AG09319 (cell line): ENCODE data around the gene PFKP.

ENCODE experiments used
- DNase-seq: peaks from one replicate; pipeline ENCODE4 v3.0.0-alpha.2; 2010; ENCODE audit warnings: low read depth; ENCODE audit errors: extremely low read depth
- TF ChIP-seq, protein P1 (sequence below): IDR thresholded peaks from 2 replicates; pipeline ENCODE4 v1.5.1; 2011; ENCODE audit warnings: low read depth, mild to moderate bottlenecking, inconsistent platforms, low read length, moderate library complexity

The PFKP gene

DNA sequence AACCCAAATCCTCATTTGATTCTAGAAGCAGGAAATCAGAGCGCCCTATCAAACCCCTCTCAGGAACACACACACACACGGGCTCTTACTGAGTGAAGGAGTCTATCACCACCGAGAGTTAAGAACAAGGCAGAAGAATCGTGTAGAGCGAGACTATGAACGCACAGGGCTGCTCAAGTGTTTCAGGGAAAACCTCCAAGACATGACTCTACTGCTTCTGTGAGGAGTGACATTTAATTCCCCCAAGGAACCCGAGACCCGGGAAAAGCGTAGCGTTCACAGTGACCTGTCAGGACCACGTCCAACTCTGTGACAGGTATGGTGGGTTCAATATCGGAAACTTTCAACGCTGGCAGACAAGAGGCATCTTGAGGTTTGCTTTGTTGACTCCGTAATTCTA lies 83.6 kb downstream of the PFKP start:
- TF ChIP-seq, protein P1, sequence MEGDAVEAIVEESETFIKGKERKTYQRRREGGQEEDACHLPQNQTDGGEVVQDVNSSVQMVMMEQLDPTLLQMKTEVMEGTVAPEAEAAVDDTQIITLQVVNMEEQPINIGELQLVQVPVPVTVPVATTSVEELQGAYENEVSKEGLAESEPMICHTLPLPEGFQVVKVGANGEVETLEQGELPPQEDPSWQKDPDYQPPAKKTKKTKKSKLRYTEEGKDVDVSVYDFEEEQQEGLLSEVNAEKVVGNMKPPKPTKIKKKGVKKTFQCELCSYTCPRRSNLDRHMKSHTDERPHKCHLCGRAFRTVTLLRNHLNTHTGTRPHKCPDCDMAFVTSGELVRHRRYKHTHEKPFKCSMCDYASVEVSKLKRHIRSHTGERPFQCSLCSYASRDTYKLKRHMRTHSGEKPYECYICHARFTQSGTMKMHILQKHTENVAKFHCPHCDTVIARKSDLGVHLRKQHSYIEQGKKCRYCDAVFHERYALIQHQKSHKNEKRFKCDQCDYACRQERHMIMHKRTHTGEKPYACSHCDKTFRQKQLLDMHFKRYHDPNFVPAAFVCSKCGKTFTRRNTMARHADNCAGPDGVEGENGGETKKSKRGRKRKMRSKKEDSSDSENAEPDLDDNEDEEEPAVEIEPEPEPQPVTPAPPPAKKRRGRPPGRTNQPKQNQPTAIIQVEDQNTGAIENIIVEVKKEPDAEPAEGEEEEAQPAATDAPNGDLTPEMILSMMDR, result no peak

DNA sequence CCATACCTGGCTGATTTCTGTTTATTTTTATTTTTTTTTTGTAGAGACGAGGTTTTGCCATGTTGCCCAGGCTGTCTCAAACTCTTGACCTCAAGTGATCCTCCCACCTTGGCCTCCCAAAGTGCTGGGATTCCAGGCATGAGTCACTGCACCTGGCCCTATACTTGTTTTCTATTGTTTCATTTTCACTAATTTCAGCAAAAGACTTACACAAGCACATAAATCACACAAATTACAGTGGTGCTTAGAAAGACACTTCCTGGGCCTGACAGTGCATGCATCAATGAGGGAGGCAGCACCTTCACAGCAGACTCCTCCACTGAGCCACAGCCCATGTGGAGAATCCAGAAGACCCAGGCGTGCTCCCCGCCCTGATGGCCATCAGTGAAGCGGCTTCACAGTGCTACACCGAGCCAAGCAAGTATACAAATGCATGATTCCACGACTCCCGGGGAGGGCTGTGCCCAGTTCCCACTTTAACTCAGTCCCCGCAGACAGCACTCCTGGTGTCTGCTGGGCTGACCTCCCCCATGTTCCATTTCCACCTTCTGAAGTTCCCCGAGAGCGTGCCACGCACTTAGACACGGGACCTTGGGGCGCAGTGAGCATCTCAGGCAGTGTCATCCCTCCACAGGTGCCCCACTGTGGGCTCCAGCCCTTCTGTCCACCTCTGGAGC lies 84.7 kb downstream of the PFKP start:
- DNase-seq, result no peak
- TF ChIP-seq, protein P1, result no peak

More for the DNA sequence above, 83.6 kb downstream of the PFKP start:
- DNase-seq, result no peak

DNA sequence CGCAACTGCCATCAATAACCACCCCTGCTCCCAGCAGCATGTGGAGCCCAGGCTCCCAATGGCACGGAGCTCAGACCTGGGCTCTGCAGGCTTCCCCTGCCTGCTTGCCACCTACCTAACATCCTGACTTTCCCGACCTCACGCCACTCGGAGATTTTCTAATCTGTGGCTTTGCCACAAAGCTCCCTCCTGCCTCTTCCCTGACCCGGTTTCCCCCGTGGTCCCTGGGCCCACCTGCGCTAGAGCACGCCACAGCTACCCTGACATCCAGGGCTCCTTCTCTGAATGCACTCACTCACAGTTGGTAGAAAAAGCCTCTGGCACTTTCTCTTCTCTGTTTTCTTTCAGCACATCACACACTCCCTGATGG lies 85.2 kb downstream of the PFKP start:
- no peak for DNase-seq
- TF ChIP-seq, protein P1, result no peak

DNA sequence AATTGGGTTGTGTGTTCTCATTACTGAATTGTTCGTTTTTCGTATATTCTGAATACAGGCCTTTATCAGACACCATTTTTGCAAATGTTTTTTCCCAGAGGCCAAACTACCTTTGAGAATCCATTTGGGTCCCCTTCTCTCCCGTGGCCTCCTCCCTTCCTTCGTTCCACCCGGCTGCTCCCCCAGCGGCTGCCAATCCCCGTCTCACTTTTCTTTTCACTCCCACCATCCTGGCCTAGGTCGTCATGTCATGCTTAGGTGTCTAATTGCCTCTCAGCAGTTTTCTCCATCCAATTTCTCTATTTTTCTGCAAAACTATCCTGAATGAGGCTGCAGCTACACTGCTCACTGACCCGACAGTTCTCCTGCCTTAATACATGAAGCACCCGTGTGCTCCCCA lies 87.3 kb downstream of the PFKP start:
- TF ChIP-seq, protein P1, result no peak
- no peak for DNase-seq

DNA sequence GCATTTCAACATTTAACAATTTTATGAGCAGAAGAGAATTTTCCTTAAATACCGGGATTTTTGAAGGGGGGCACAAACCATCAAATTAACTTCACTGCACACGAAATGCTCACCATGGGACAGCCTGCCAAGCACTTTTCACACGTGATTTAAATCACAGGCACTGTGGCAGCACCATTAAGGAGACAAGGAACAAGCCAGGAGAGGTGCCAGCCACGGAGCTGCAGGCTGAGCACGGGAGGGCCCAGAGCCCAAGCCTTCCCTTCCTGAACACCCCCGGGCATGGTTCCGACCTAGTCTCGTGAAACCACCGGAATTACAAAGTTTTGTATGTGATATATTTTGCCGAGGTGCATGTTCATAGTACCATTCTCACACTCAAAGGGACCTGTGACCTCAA lies 91.8 kb downstream of the PFKP start:
- no peak for DNase-seq
- TF ChIP-seq, protein P1, result no peak

DNA sequence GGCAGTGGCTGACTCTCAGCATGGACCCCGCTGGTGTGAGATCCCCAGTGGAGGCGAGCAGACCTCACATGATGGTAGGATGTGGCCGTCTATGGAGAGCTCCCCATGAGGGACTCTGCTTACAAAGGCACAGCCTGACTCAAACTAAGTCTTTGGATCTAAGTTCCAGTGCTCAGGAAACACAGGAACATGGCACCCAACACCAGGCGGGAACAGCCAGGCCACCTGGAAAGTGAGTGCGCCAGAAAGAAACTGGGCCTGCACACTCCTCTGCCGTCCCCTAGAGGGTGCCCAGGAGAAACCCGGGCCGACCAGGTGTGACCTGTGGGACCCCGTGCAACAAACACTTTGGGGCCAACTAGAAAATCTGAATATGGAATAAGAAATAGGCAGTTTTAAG lies 95.2 kb downstream of the PFKP start:
- TF ChIP-seq, protein P1, result no peak
- DNase-seq, result no peak

DNA sequence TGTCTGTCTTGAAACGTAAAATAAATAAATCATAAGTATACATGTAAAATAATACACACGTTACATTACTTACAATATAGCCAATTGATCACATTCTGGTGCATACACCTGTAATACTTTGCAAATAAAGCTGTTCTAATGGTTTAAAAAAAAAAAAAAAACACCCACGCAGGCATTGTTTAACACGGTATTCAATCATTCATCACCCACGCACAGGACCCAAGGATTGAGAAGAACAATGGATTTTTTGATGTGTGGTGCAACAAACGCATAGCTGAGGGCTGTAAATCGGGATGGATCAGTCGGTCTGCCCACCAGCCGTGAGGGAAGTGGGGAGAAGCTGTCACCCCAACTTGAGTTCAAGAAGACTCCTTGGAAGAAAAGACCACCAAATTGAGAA lies 96.5 kb downstream of the PFKP start:
- DNase-seq, result no peak
- TF ChIP-seq, protein P1, result no peak
